Neural cell (in vitro differentiated cells): Measurements from ENCODE around the gene ATP13A2. TPM values are rescaled to one million over a fixed set of nuclear protein-coding genes. Genes with fewer than 3 reads are reported as not detected.
"Not testable (repeated sequence)": the region's sequence is repeated elsewhere in the genome, so short reads cannot be mapped to it uniquely, and the experiment has no call there.

Experiments used
- H2AFZ ChIP-seq: fragments of 200-600, 300-800 bp; sonication (generic), shearing (Covaris generic); 2 replicates; pipeline ENCODE4 v1.6.0; 2014; ENCODE audit warnings: low read depth, mild to moderate bottlenecking, antibody characterized with exemption, low read length, moderate library complexity
- H3F3A ChIP-seq: fragments of 200-600 bp; shearing (Covaris generic); 2 replicates; pipeline ENCODE4 v1.6.1; 2016; ENCODE audit warnings: mild to moderate bottlenecking, moderate library complexity, mixed read lengths, antibody characterized with exemption, low read length; ENCODE audit not compliant: insufficient read depth, poor library complexity, severe bottlenecking
- H3K27ac ChIP-seq: fragments of 200-600, 300-800 bp; sonication (generic), shearing (Covaris generic); 2 replicates; pipeline ENCODE4 v1.5.1; 2014; ENCODE audit warnings: mild to moderate bottlenecking, low read length, moderate library complexity
- H3K27me3 ChIP-seq: fragments of 300-800, 200-600 bp; sonication (generic), shearing (Covaris generic); 2 replicates; pipeline ENCODE4 v1.6.0; 2014; ENCODE audit warnings: mild to moderate bottlenecking, low read depth, low read length, moderate library complexity; ENCODE audit not compliant: insufficient read depth
- H3K36me3 ChIP-seq: fragments of 300-800, 200-600 bp; sonication (generic), shearing (Covaris generic); 2 replicates; pipeline ENCODE4 v1.5.1; 2014; ENCODE audit warnings: mild to moderate bottlenecking, antibody characterized with exemption, low read length, moderate library complexity; ENCODE audit not compliant: insufficient read depth
- H3K4me2 ChIP-seq: fragments of 300-800, 200-600 bp; sonication (generic), shearing (Covaris generic); 2 replicates; pipeline ENCODE4 v1.6.0; 2014; ENCODE audit warnings: mild to moderate bottlenecking, low read length
- H3K4me3 ChIP-seq: fragments of 300-800, 200-600 bp; sonication (generic), shearing (Covaris generic); 2 replicates; pipeline ENCODE4 v1.5.1; 2014; ENCODE audit warnings: mild to moderate bottlenecking, low read length, moderate library complexity
- H3K79me2 ChIP-seq: fragments of 200-600 bp; shearing (Covaris generic); replicated peaks from 2 replicates; pipeline ENCODE4 v1.6.0; 2014; ENCODE audit warnings: mild to moderate bottlenecking, low read length, moderate library complexity; ENCODE audit not compliant: insufficient read depth
- H3K9ac ChIP-seq: fragments of 300-800, 200-600 bp; sonication (generic), shearing (Covaris generic); 2 replicates; pipeline ENCODE4 v1.6.1; 2016; ENCODE audit warnings: mild to moderate bottlenecking, low read length, mixed read lengths
- H3K9me2 ChIP-seq: fragments of 200-600 bp; shearing (Covaris generic); 2 replicates; pipeline ENCODE4 v1.6.1; 2016; ENCODE audit warnings: mild to moderate bottlenecking, low read length, mixed read lengths; ENCODE audit not compliant: insufficient read depth
- H3K9me3 ChIP-seq: fragments of 200-600, 300-800 bp; sonication (generic), shearing (Covaris generic); 2 replicates; pipeline ENCODE4 v1.6.1; 2016; ENCODE audit warnings: mild to moderate bottlenecking, mixed run types, low read length, moderate library complexity, mixed read lengths
- H4K20me1 ChIP-seq: fragments of 200-600 bp; shearing (Covaris generic); 2 replicates; pipeline ENCODE4 v1.6.1; 2016; ENCODE audit warnings: mild to moderate bottlenecking, mixed run types; ENCODE audit not compliant: insufficient read depth
- EP300 ChIP-seq: fragments of 450-650 bp; conservative IDR thresholded peaks from 2 replicates; pipeline ENCODE4 v1.6.1; 2014; ENCODE audit warnings: antibody characterized with exemption, mild to moderate bottlenecking, moderate library complexity; ENCODE audit not compliant: poor library complexity, severe bottlenecking
- EZH2 ChIP-seq: fragments of 200-600, 300-800 bp; shearing (Covaris generic), sonication (generic); IDR thresholded peaks from 2 replicates; pipeline ENCODE4 v1.6.1; 2014; ENCODE audit warnings: antibody characterized with exemption, low read length, borderline replicate concordance, mild to moderate bottlenecking; ENCODE audit not compliant: insufficient read depth, poor library complexity, severe bottlenecking
- MXI1 ChIP-seq: fragments of 450-650 bp; conservative IDR thresholded peaks from 2 replicates; pipeline ENCODE4 v1.6.1; 2014; ENCODE audit warnings: antibody characterized with exemption, mild to moderate bottlenecking; ENCODE audit not compliant: poor library complexity, severe bottlenecking
- POLR2AphosphoS5 ChIP-seq: IDR thresholded peaks from 2 replicates; pipeline ENCODE4 v1.6.1; 2012
- RAD21 ChIP-seq: fragments of 450-650 bp; conservative IDR thresholded peaks from 2 replicates; pipeline ENCODE4 v1.6.1; 2014; ENCODE audit warnings: antibody characterized with exemption, mild to moderate bottlenecking, moderate library complexity
- REST ChIP-seq: IDR thresholded peaks from 2 replicates; pipeline ENCODE4 v1.6.1; 2012; ENCODE audit warnings: borderline replicate concordance
- SMC3 ChIP-seq: fragments of 450-650 bp; conservative IDR thresholded peaks from 2 replicates; pipeline ENCODE4 v1.6.1; 2014; ENCODE audit warnings: antibody characterized with exemption, mild to moderate bottlenecking, moderate library complexity; ENCODE audit not compliant: poor library complexity
- TAF1 ChIP-seq: IDR thresholded peaks from 2 replicates; pipeline ENCODE4 v1.6.1; 2012; ENCODE audit warnings: low read depth
- polyA plus RNA-seq: library from polyadenylated mRNA; depleted of rRNA; stranded (reverse); fragments of >200 nt; gene quantifications from 2 replicates; pipeline ENCODE4 v1.2.3, GENCODE V29; 2014
- TF ChIP-seq, protein P1 (sequence below): fragments of 450-650 bp; IDR thresholded peaks from 2 replicates; pipeline ENCODE4 v1.5.1; 2014; ENCODE audit warnings: antibody characterized with exemption, mild to moderate bottlenecking, moderate library complexity; ENCODE audit not compliant: poor library complexity, severe bottlenecking

Gene ATP13A2
- polyA plus RNA-seq, 1 donor from 2014 or later = 43.3 TPM

GRCh38 chr1:16938351-16939321 lies 73.1 kb downstream of the ATP13A2 start:
- Histone ChIP-seq H3K9me3 (no peaks in the 10 kb centered on the region), H3K27me3 (no peaks in the 10 kb centered on the region), H3K4me3 (no peak overlapping the region), H3K4me2 (no peak overlapping the region), H2AFZ (no peak overlapping the region), H3F3A (no peaks in the 10 kb centered on the region), H3K9me2 (no peaks in the 10 kb centered on the region), H3K79me2 (no peaks in the 10 kb centered on the region), H3K9ac (no peak overlapping the region), H4K20me1 (no peaks in the 10 kb centered on the region), H3K36me3 (no peaks in the 10 kb centered on the region), H3K27ac (no peak overlapping the region)
- no peak for TF ChIP-seq EZH2
- TF ChIP-seq EP300 = no peak
- no peak for TF ChIP-seq MXI1
- no peak for TF ChIP-seq TAF1
- TF ChIP-seq RAD21 = no peak
- TF ChIP-seq REST = no peak
- TF ChIP-seq POLR2AphosphoS5 = no peak
- no peak for TF ChIP-seq SMC3
- TF ChIP-seq, protein P1, sequence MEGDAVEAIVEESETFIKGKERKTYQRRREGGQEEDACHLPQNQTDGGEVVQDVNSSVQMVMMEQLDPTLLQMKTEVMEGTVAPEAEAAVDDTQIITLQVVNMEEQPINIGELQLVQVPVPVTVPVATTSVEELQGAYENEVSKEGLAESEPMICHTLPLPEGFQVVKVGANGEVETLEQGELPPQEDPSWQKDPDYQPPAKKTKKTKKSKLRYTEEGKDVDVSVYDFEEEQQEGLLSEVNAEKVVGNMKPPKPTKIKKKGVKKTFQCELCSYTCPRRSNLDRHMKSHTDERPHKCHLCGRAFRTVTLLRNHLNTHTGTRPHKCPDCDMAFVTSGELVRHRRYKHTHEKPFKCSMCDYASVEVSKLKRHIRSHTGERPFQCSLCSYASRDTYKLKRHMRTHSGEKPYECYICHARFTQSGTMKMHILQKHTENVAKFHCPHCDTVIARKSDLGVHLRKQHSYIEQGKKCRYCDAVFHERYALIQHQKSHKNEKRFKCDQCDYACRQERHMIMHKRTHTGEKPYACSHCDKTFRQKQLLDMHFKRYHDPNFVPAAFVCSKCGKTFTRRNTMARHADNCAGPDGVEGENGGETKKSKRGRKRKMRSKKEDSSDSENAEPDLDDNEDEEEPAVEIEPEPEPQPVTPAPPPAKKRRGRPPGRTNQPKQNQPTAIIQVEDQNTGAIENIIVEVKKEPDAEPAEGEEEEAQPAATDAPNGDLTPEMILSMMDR = no peak

DNA sequence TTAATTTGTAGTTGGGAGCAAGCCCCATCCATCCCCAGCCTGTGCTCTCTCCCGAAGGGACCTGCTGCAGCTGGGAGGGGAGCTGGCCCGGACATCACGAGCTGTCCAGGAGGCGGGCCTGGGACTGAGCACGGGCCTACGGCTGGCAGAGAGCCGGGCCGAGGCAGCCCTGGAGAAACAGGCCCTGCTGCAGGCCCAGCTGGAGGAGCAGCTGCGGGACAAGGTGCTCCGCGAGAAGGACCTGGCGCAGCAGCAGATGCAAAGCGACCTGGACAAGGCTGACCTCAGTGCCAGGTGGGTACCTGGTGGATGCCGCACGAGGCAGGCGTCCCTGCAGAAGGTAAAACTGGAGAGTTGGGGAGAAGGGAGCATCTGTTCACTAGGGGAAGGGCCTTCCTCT lies 75.1 kb downstream of the ATP13A2 start:
- not testable (repeated sequence) for H3K4me3 ChIP-seq, H3K79me2 ChIP-seq, H3K9me3 ChIP-seq, H3K27ac ChIP-seq, H3K9ac ChIP-seq, H3K27me3 ChIP-seq, H3F3A ChIP-seq, H3K36me3 ChIP-seq, H3K9me2 ChIP-seq, H2AFZ ChIP-seq, H3K4me2 ChIP-seq, H4K20me1 ChIP-seq

Other genes starting within 250 kb of the ATP13A2 start
- under 0.01 TPM in 1 of 2 replicates, not detected in the other for gene RNU1-2, start 115.9 kb downstream of the ATP13A2 start, polyA plus RNA-seq
- 23.6 and 26.3 TPM in 2 replicates for gene CROCC, start 90.0 kb downstream of the ATP13A2 start, polyA plus RNA-seq
- gene MFAP2, start 31.3 kb downstream of the ATP13A2 start, polyA plus RNA-seq = 68.4 and 80.8 TPM in 2 replicates
- gene SDHB, start 42.1 kb upstream of the ATP13A2 start, polyA plus RNA-seq = 113 and 129 TPM in 2 replicates
- 1.6 and 2.2 TPM in 2 replicates for gene PADI2, start 107.5 kb upstream of the ATP13A2 start, polyA plus RNA-seq
- 0.44 and 0.66 TPM in 2 replicates for gene PADI1, start 193.2 kb upstream of the ATP13A2 start, polyA plus RNA-seq
- gene PADI3, start 237.2 kb upstream of the ATP13A2 start, polyA plus RNA-seq = not detected in 2 replicates